Measurements from ENCODE around the gene CLSTN1. TPM values are rescaled to one million over a fixed set of nuclear protein-coding genes. Genes with fewer than 3 reads are reported as not detected.

CLSTN1 gene
- total and polyA plus RNA-seq, 10 of the 15 experiments (the other 5 are each of a cell fraction or from before 2014, with no cell fraction given) = 2.7 to 64.4 (median 23.2) TPM

GRCh38 chr1:9871021-9871420, 47.3 kb upstream of the CLSTN1 start:
- no peak overlapping the region for H3K27ac ChIP-seq (ENCODE audit: control insufficient read depth, insufficient read depth)
- no peak overlapping the region for H3K4me2 ChIP-seq (ENCODE audit: control insufficient read depth, insufficient read depth)
- FAIRE-seq (no peak), ATAC-seq (no peak), DNase-seq (ENCODE audit: low read depth, low spot score) (no peak)
- ChIA-PET CTCF (interaction anchor here (0.6 to 19.1 kb wide), 5 partner anchors 10 to 146 kb away, joined by 3 to 562 read pairs (median 4); no protein-coding TSS in a partner anchor), SMC1A (ENCODE audit: uncharacterized antibody, unreplicated experiment) (interaction anchor here (0.8 to 16.6 kb wide), 2 partner anchors 87 to 623 kb away, joined by 4 to 428 read pairs; no protein-coding TSS in a partner anchor), POLR2A (interaction anchor here (0.6 kb wide), 1 partner anchor 157 kb away, joined by 3 read pairs; no protein-coding TSS in a partner anchor), RAD21 (ENCODE audit: unreplicated experiment) (interaction anchor here (6.4 kb wide), 1 partner anchor 85 kb away, joined by 83 read pairs; no protein-coding TSS in a partner anchor)
- H3K4me3 ChIP-seq = no peak overlapping the region
- no peak overlapping the region for H2AFZ ChIP-seq (ENCODE audit: control insufficient read depth, low read depth, low read length)
- intact Hi-C loops (cut with micrococcal nuclease; ENCODE audit: unreplicated experiment) (no loop called here), in situ Hi-C loops (cut with MboI) (loop anchor here (5.0 kb wide), 1 partner anchor 551 kb away; no protein-coding TSS in a partner anchor)
- no peaks in the 10 kb centered on the region for H4K20me1 ChIP-seq (ENCODE audit: control insufficient read depth, insufficient read depth)
- no peak overlapping the region for H3K9ac ChIP-seq (ENCODE audit: control insufficient read depth, insufficient read depth, low read length)
- H3K79me2 ChIP-seq (ENCODE audit: control insufficient read depth, insufficient read depth, low read length) = no peaks in the 10 kb centered on the region
- H3K36me3 ChIP-seq (ENCODE audit: control insufficient read depth in 2 of 2, insufficient read depth in 2 of 2, low read length in 1 of 2) = no peaks in the 10 kb centered on the region
- H3K4me1 ChIP-seq (ENCODE audit: control insufficient read depth, insufficient read depth, low read length) = 0 out of 2 replicates have a peak, but pooled peaks cover 6% of the 10 kb centered on the region
- no TSS peak for BruUV-seq (replicated peaks)
- no peaks in the 10 kb centered on the region for H3K9me3 ChIP-seq (replicated peaks; ENCODE audit: control insufficient read depth, insufficient read depth, low read length)
- 80% methylated on average over 9 of the region's 9 CpGs for WGBS (ENCODE audit: insufficient coverage, insufficient replicate concordance, low lambda C conversion rate, missing lambda C conversion rate)
- H3K27me3 ChIP-seq (replicated peaks in 1 of 2; ENCODE audit: control insufficient read depth in 2 of 2, insufficient read depth in 2 of 2, low read length in 1 of 2) = no peaks in the 10 kb centered on the region
- TF ChIP-seq SIX5 (IDR thresholded peaks at IDR 0.05; ENCODE audit: low read depth, low read length, severe bottlenecking) (no peak), ETV6 (conservative IDR thresholded peaks at IDR 0.05 in 1 of 2, IDR thresholded peaks at IDR 0.05 in 1 of 2; ENCODE audit: borderline replicate concordance in 1 of 2, low read depth in 1 of 2) (no peak), CUX1 (IDR thresholded peaks at IDR 0.05; ENCODE audit: insufficient replicate concordance, low read depth, low read length) (no peak), ZSCAN29 (IDR thresholded peaks at IDR 0.05) (no peak), HDGF (IDR thresholded peaks at IDR 0.05) (no peak), RUNX3 (IDR thresholded peaks at IDR 0.05; ENCODE audit: low read length) (no peak), ZNF207 (IDR thresholded peaks at IDR 0.05; ENCODE audit: borderline replicate concordance) (no peak), REST (IDR thresholded peaks at IDR 0.05; ENCODE audit: low read depth, low read length) (no peak), E2F8 (IDR thresholded peaks at IDR 0.05; ENCODE audit: low read depth, partially characterized antibody) (no peak), PKNOX1 (IDR thresholded peaks at IDR 0.05) (no peak)
